OCI-LY7 (cell line): ENCODE measurements around the gene GPR75. TPM values are rescaled to one million over a fixed set of nuclear protein-coding genes. Genes with fewer than 3 reads are reported as not detected.
"Not testable (repeated sequence)": the region's sequence is repeated elsewhere in the genome, so short reads cannot be mapped to it uniquely, and the experiment has no call there.

Source experiments
- BruUV-seq: library from RNA; stranded (reverse); fragments of 400-500 nt; replicated peaks from 2 replicates; lab custom pipeline; 2021; lab: Mats Ljungman, UMichigan
- CTCF ChIA-PET: fragments of 300-600 bp; sonication (Branson Sonifier 250); formaldehyde crosslinking; loops from one replicate; lab custom pipeline; 2022; ENCODE audit warnings: antibody characterized with exemption; ENCODE audit not compliant: unreplicated experiment; lab: Charles Lee
- POLR2A ChIA-PET: fragments of 300-600 bp; sonication (Branson Sonifier 250); formaldehyde crosslinking; loops from one replicate; lab custom pipeline; 2022; ENCODE audit warnings: antibody characterized with exemption; lab: Charles Lee
- DNase-seq: peaks from one replicate; pipeline ENCODE4 v3.0.0-alpha.2; 2015; ENCODE audit warnings: low spot score
- H2AFZ ChIP-seq: fragments of 200-600 bp; sonication (generic), shearing (Covaris generic); 2 replicates; pipeline ENCODE4 v1.6.1; 2014; ENCODE audit warnings: mild to moderate bottlenecking, antibody characterized with exemption, low read length, moderate library complexity
- H3K27ac ChIP-seq: fragments of 200-600 bp; sonication (generic); 2 replicates; pipeline ENCODE4 v1.5.1; 2014; ENCODE audit warnings: mixed run types, low read depth, mild to moderate bottlenecking, moderate library complexity, low read length, inconsistent platforms; ENCODE audit not compliant: poor library complexity, severe bottlenecking
- H3K36me3 ChIP-seq: fragments of 200-600 bp; sonication (generic); 2 replicates; pipeline ENCODE4 v1.6.1; 2014; ENCODE audit warnings: mild to moderate bottlenecking, antibody characterized with exemption, low read length, moderate library complexity, mixed read lengths; ENCODE audit not compliant: insufficient read depth
- H3K4me1 ChIP-seq: fragments of 200-600 bp; sonication (generic); 2 replicates; pipeline ENCODE4 v1.5.1; 2014; ENCODE audit warnings: mild to moderate bottlenecking, low read length; ENCODE audit not compliant: insufficient read depth, poor library complexity, severe bottlenecking
- H3K4me2 ChIP-seq: fragments of 200-600 bp; sonication (generic); 2 replicates; pipeline ENCODE4 v1.6.1; 2014; ENCODE audit warnings: mild to moderate bottlenecking, low read length
- H3K4me3 ChIP-seq: fragments of 200-600 bp; sonication (generic); 2 replicates; pipeline ENCODE4 v1.5.1; 2014; ENCODE audit warnings: mild to moderate bottlenecking, low read depth, low read length; ENCODE audit not compliant: poor library complexity, severe bottlenecking
- H3K79me2 ChIP-seq: fragments of 200-600 bp; sonication (generic); 2 replicates; pipeline ENCODE4 v1.6.1; 2016; ENCODE audit warnings: low read depth, mild to moderate bottlenecking, low read length, moderate library complexity, mixed read lengths; ENCODE audit not compliant: insufficient read depth
- H3K9me2 ChIP-seq: fragments of 200-600 bp; sonication (generic); 2 replicates; pipeline ENCODE4 v1.6.1; 2016; ENCODE audit warnings: mild to moderate bottlenecking, low read length, mixed read lengths; ENCODE audit not compliant: insufficient read depth
- H3K9me3 ChIP-seq: fragments of 200-600 bp; sonication (generic); 2 replicates; pipeline ENCODE4 v1.6.1; 2014; ENCODE audit warnings: mild to moderate bottlenecking, mixed run types, low read length, mixed read lengths
- H4K20me1 ChIP-seq: fragments of 200-600 bp; sonication (generic); 2 replicates; pipeline ENCODE4 v1.6.1; 2014; ENCODE audit warnings: mild to moderate bottlenecking, antibody characterized with exemption, low read length, moderate library complexity, mixed read lengths; ENCODE audit not compliant: insufficient read depth
- CTCF ChIP-seq: fragments of 200-600 bp; sonication (generic); conservative IDR thresholded peaks from 2 replicates; pipeline ENCODE4 v1.5.1; 2014; ENCODE audit warnings: mild to moderate bottlenecking, antibody characterized with exemption, low read length, moderate library complexity, mixed read lengths
- EZH2phosphoT487 ChIP-seq: fragments of 200-600 bp; sonication (generic); IDR thresholded peaks from 2 replicates; pipeline ENCODE4 v1.6.1; 2018; ENCODE audit warnings: low read depth, borderline replicate concordance, mild to moderate bottlenecking, mixed run types, antibody characterized with exemption, low read length, moderate library complexity, mixed read lengths
- intact Hi-C: fragments of 100-400 bp; cut with micrococcal nuclease; formaldehyde crosslinking; loops from one replicate; pipeline ENCODE4 v1.10.0; 2022; ENCODE audit not compliant: unreplicated experiment
- total RNA-seq, 2 experiments: library from RNA; depleted of rRNA in 1 of 2; stranded (reverse); fragments of >200 nt in 1 of 2; shearing (Covaris generic) in 1 of 2; gene quantifications; 2 replicates each; pipeline ENCODE4 v1.2.3, GENCODE V29; 2014 to 2022

GPR75 gene
- total RNA-seq, 2 experiments from 2014 or later = 4.8 to 5.7 TPM

- BruUV-seq = no TSS peak
- Histone ChIP-seq H4K20me1 (no peaks in the 10 kb centered on the region), H3K36me3 (no peaks in the 10 kb centered on the region), H3K4me3 (no peak overlapping the region), H2AFZ (no peak overlapping the region), H3K4me2 (no peak overlapping the region), H3K9me3 (no peaks in the 10 kb centered on the region), H3K9me2 (no peaks in the 10 kb centered on the region), H3K79me2 (no peaks in the 10 kb centered on the region), H3K4me1 (no peaks in the 10 kb centered on the region), H3K27ac (no peak overlapping the region)
- DNase-seq = no peak
- CTCF ChIA-PET = no interaction called here
- TF ChIP-seq CTCF = no peak
- TF ChIP-seq EZH2phosphoT487 = no peak
- intact Hi-C loops = loop anchor here (10.0 kb wide), 1 partner anchor 402 kb away; no protein-coding TSS in a partner anchor
- POLR2A ChIA-PET = no interaction called here
These were observed 33.0 kb downstream of the GPR75 start for GRCh38 chr2:53826587-53827397.

- H3K27ac ChIP-seq = no peak overlapping the region
- H3K36me3 ChIP-seq = no peaks in the 10 kb centered on the region
- H3K9me3 ChIP-seq = no peaks in the 10 kb centered on the region
- no TSS peak for BruUV-seq
- ChIA-PET CTCF (no interaction called here), POLR2A (no interaction called here)
- intact Hi-C loops = loop anchor here (10.0 kb wide), 1 partner anchor 401 kb away; no protein-coding TSS in a partner anchor
- no peaks in the 10 kb centered on the region for H4K20me1 ChIP-seq
- DNase-seq = no peak
- no peak overlapping the region for H3K4me3 ChIP-seq
- TF ChIP-seq CTCF = no peak
- no peak for TF ChIP-seq EZH2phosphoT487
- no peaks in the 10 kb centered on the region for H3K79me2 ChIP-seq
- H2AFZ ChIP-seq = no peak overlapping the region
- no peaks in the 10 kb centered on the region for H3K9me2 ChIP-seq
- H3K4me1 ChIP-seq = no peaks in the 10 kb centered on the region
- H3K4me2 ChIP-seq = no peak overlapping the region
These were observed 33.7 kb downstream of the GPR75 start for GRCh38 chr2:53826030-53826410.

GRCh38 chr2:53823639-53824038, 36.1 kb downstream of the GPR75 start:
- peak; percentile 54 for DNase-seq
- CTCF ChIA-PET, H3K79me2 ChIP-seq, H4K20me1 ChIP-seq, BruUV-seq, H3K9me3 ChIP-seq, H3K9me2 ChIP-seq, H3K4me1 ChIP-seq, H2AFZ ChIP-seq, H3K4me2 ChIP-seq, H3K4me3 ChIP-seq, H3K27ac ChIP-seq: not testable (repeated sequence)
- peaks cover 11% of the 10 kb centered on the region for H3K36me3 ChIP-seq
- intact Hi-C loops = loop anchor here (10.0 kb wide), 1 partner anchor 399 kb away; no protein-coding TSS in a partner anchor
- POLR2A ChIA-PET = interaction anchor here (0.6 kb wide), 1 partner anchor 49 kb away, joined by 3 read pairs; no protein-coding TSS in a partner anchor
- TF ChIP-seq CTCF = peak; percentile 65
